LHCN-M2 (cell line): Measurements from ENCODE around the gene IGFALS. TPM values are rescaled to one million over a fixed set of nuclear protein-coding genes. Genes with fewer than 3 reads are reported as not detected.

Experiments
- DNase-seq: peaks from one replicate; pipeline ENCODE4 v3.0.0-alpha.2; 2012; ENCODE audit warnings: low read depth
- total RNA-seq: library from RNA; depleted of rRNA; stranded (reverse); fragments of >200 nt; gene quantifications from 2 replicates; pipeline ENCODE4 v1.2.3, GENCODE V29; 2014; rRNA removed

The IGFALS gene
- total RNA-seq, 1 experiment from 2014 or later, result not detected

DNA sequence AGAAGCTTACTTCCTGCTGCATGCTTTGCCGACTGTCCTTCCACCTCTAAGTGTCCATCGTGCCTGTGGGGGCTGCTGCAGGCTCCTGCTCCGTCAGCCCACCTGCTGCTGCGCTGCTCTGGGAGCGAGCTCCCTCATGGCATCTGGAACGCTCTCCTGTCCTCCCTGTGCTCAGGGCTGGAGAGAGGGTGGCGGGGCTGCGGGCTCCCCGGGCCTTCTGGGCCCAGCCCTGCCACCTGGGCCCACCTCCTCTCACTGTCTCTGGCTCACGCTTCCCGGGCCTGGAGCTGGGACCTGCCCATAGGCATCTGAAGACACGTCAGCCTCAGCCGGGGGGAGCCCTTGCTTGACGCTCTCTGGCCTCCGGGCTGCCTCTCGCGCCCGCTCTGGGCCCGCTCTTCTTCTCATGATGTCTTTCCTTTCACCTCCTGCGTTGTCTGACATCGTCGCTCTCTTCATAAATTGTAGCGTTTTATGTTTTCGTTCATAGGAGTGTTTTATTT lies 49.1 kb downstream of the IGFALS start:
- no peak for DNase-seq

DNA sequence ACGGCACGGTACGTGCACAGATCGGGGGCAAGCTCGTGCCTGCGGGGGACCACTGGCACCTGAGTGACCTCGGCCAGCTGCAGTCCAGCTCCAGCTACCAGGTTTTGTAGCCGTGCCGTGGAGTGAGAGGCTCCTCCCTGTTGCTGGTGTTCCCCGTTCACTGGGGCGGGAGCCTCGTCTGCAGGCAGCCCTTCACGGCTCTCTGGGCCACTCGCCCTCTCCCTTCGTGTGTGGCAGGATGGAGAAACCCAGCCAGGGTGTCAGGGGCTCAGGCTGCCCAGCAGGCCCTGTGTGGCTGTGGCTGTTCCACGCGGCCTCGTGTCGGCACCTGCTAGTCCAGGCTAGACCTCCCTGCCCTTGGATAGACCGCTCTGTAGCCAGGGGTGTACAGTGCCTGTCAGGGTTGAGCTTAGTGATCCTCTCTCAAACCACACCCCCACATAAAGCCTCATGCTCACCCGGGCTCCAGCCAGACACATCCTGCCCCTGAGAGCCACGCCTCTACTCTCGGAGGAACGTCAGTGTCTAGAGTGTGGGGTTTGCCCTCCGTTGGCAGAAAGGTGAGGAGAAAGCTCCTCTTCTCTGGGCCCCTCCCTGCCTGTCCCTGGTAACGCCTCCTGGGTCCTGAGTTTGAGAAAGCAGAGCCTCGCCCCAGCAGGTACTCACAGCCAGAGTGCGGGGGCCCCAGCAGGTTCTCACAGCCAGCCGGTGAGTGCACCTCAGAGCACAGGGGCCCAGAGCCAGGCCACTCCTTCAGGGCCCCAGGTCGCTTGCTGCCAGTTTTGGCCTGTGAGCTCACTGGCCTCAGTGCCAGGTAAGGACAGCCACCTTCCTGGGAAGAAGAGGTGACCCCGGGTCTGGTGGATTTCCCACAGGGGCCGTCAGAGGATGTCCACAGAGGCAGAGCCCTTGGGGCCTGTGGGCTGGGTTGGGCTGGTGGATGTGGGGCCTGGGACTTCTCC lies 49.8 kb downstream of the IGFALS start:
- no peak for DNase-seq

DNA sequence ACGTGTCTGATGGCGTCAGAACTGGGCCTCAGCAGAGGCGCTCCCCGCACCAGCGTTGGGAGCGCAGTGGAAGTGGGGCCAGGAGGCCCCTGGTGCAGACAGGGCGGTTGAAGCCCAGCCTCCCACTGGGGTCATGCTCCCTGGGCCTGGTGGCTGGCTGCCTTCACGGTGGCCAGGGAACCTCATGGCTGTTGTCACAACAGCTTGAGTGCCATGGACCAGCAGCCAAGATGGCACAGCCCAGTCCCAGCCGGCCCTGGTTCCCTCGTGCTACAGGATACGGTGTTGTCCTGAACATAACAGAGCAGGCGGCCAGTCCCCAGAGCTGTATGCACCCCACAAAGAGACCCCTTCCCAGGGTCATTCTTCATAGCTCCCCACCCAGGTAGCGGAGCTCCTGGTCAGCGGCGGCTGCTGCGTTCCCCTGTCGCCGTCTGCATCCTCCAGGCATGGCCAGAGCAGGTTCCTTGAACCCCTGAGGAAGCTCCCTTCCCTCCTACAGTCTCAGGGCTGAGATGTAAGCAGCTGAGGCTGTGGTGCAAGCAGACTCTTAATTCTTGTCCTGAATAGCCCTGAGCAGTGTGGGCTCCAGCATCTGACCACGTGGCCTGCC lies 51.8 kb downstream of the IGFALS start:
- DNase-seq, result no peak

DNA sequence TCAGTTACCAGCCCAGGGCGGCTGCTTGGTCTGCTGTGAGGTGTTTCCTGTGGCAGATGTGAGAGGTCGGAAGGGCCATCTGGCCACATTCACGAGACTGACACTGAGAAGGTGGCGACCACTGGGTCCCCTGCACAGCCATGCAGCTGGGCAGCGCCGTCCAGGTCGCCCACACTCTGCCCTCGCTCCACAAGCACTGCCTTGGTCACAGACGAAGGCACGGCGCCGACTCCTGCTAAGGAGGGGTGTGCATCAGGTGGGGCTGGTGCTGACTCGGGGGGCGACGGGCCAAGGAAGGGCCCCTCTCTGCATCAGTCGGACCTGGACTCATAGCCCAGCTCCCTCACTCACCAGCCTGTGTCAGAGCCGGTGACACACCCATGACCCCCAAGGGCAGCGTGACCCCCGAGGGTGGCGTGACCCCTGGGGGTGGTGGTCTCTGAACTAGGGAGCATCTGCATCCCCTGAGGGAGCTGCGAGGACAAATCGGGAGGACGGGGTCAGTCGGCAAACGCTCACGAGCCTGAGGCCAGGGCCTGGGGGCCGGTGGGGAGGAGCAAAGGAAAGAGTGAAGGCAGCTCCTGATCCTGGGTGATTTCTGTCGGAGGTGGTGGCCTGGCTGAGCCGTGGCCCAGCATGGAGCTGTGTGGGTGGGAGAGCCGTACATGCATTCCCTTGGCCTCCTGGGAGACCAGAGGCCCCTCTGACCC lies 52.6 kb downstream of the IGFALS start:
- no peak for DNase-seq

Other genes with a start within 250 kb of the IGFALS start
- gene IFT140, start 181.6 kb downstream of the IGFALS start, total RNA-seq, result 9.9 and 18.3 TPM in 2 replicates
- gene CRAMP1, start 181.3 kb downstream of the IGFALS start, total RNA-seq, result 6.9 and 7.9 TPM in 2 replicates
- gene JPT2, start 115.4 kb downstream of the IGFALS start, total RNA-seq, result 59.1 and 62.8 TPM in 2 replicates
- gene MAPK8IP3, start 87.5 kb downstream of the IGFALS start, total RNA-seq, result 45.9 and 55.4 TPM in 2 replicates
- gene NME3, start 22.2 kb downstream of the IGFALS start, total RNA-seq, result 50.9 and 53.5 TPM in 2 replicates
- 13.7 and 17.4 TPM in 2 replicates for gene EME2, start 20.9 kb downstream of the IGFALS start, total RNA-seq
- 132 and 155 TPM in 2 replicates for gene MRPS34, start 20.6 kb downstream of the IGFALS start, total RNA-seq
- gene SPSB3, start 11.1 kb downstream of the IGFALS start, total RNA-seq, result 24.2 and 27.2 TPM in 2 replicates
- 145 and 213 TPM in 2 replicates for gene NUBP2, start 10.7 kb downstream of the IGFALS start, total RNA-seq
- 35.4 and 45.2 TPM in 2 replicates for gene HAGH, start 33.1 kb upstream of the IGFALS start, total RNA-seq
- gene FAHD1, start 33.5 kb upstream of the IGFALS start, total RNA-seq, result 58.8 and 64.9 TPM in 2 replicates
- gene MEIOB, start 78.5 kb upstream of the IGFALS start, total RNA-seq, result not detected in 2 replicates
- gene HS3ST6, start 124.7 kb upstream of the IGFALS start, total RNA-seq, result not detected in 2 replicates
- 14.2 and 14.4 TPM in 2 replicates for gene MSRB1, start 149.5 kb upstream of the IGFALS start, total RNA-seq
- gene RPL3L, start 161.0 kb upstream of the IGFALS start, total RNA-seq, result not detected in 2 replicates
- 244 and 288 TPM in 2 replicates for gene NDUFB10, start 165.8 kb upstream of the IGFALS start, total RNA-seq
- gene RPS2, start 171.1 kb upstream of the IGFALS start, total RNA-seq, result 2,551 and 2,646 TPM in 2 replicates
- gene RNF151, start 173.2 kb upstream of the IGFALS start, total RNA-seq, result not detected in 2 replicates
- 52.1 and 85.4 TPM in 2 replicates for gene TBL3, start 178.3 kb upstream of the IGFALS start, total RNA-seq
- 0.23 and 1.3 TPM in 2 replicates for gene NOXO1, start 187.8 kb upstream of the IGFALS start, total RNA-seq
- 26.0 and 30.5 TPM in 2 replicates for gene GFER, start 190.5 kb upstream of the IGFALS start, total RNA-seq
- 1.1 and 1.6 TPM in 2 replicates for gene SYNGR3, start 196.3 kb upstream of the IGFALS start, total RNA-seq
- 37.2 and 47.5 TPM in 2 replicates for gene ZNF598, start 216.1 kb upstream of the IGFALS start, total RNA-seq
- gene NPW, start 226.1 kb upstream of the IGFALS start, total RNA-seq, result 1.3 TPM in 2 replicates
- 5.5 and 7.3 TPM in 2 replicates for gene NHERF2, start 233.2 kb upstream of the IGFALS start, total RNA-seq